GM21423 (cell line): Measurements from ENCODE around the gene CARS1.
A peak's percentile ranks its signal among the peaks of the same experiment; 100 is the strongest.

Experiments
- ATAC-seq: cut with Tn5 transposase; IDR thresholded peaks from one replicate; pipeline ENCODE4 v1.9.1; 2021; ENCODE audit warnings: mild to moderate bottlenecking, moderate library complexity; ENCODE audit not compliant: unreplicated experiment

The CARS1 gene

GRCh38 chr11:3041699-3042441 is 15.4 kb downstream of the CARS1 start:
- no peak for ATAC-seq

DNA sequence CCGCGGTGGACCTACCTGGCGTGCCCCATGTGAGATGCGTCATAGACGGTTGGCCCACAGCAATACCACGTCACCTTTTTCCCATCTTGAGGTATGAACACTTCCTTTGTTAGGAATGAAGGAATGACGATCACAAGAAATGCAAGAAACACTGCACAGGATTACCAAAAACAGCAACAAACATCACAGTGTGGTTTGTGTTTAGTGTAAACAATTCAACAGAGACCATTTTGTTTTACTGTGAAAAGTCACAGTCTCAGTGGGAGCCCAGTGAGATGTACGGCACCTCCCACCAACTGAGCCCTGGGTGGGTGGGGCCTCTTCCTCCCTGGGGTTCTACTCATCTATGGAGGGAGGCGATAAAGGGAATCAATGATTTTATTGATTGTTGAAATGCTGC is 16.3 kb downstream of the CARS1 start:
- no peak for ATAC-seq

DNA sequence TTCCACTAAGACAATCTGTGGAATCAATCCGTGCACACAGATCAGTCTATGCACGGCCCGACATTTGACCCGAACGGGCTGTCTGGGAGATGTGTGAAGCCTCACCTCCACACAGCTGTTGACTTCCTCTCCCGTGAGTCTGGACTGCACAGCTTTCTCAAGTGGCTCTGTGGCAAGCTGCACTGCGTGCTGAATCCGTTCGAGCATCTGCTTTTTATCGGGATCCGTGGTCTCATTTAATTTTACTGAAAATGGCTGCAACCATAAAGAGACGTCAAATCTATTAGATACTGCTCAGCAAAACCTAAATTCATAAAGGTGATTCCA is 19.3 kb downstream of the CARS1 start:
- no peak for ATAC-seq

DNA sequence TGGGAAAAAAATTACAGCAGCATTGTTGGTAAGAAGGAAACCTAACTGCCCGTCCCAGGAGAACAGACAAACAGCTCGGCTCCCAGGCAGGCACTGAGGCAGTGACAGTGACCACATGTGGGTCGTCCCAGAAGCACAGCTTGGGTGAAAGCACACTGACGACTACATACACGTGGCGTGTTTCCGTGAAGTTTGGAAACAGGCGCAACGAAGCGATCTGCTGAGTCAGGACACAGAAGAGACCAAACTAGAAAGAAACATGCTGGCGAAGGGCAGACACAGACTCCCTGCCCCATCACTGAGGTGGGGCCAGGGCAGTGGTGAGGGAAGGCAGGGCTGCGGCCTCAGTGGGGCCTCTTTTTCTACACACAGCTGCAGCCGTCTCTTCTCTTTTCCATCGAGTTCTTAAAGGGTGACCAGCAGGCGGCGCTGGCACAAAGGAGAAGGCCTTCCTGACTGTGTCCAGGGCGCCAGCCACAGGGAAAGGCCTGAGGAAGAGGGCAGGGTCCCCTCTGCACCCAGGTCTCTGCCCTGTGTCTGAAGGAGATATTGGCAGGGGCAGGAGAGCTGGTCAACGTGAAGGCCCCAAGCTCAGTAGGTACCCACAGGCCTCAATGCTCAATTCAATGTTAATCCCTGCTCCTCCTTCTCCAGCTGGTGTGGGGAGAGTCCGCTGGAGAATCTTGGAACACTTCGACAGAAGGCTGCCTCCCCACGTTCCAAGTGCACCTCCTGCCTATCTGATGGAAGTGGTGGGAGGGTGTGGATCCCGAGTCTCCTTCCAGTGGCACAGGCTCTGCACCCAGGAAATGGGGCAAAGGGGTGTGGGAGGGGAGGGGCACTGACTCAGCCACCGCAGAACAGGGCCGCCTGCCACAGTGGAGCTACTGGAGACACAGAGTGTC is 19.9 kb downstream of the CARS1 start:
- no peak for ATAC-seq

DNA sequence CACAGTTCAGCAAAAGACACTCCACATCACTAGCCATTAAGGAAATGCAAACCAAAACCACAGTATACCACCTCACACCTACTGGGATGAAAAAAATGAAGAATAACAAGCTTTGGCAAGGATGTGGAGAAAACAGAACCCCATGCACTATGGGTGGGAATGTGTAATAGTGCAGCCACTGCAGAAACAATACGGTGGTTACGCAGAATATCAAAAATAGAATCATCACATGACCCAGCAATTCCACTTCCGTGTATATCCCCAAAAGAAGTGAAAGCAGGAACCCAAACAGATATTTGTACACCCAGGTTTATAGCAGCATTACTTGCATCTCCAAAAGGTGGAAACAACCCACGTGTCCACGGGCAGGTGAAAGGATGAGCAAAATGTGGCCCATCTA is 20.8 kb downstream of the CARS1 start:
- ATAC-seq, result no peak

- ATAC-seq, result no peak
Measured at GRCh38 chr11:3035333-3035732, 21.9 kb downstream of the CARS1 start.

- no peak for ATAC-seq
Measured at GRCh38 chr11:3030289-3031070, 26.7 kb downstream of the CARS1 start.

DNA sequence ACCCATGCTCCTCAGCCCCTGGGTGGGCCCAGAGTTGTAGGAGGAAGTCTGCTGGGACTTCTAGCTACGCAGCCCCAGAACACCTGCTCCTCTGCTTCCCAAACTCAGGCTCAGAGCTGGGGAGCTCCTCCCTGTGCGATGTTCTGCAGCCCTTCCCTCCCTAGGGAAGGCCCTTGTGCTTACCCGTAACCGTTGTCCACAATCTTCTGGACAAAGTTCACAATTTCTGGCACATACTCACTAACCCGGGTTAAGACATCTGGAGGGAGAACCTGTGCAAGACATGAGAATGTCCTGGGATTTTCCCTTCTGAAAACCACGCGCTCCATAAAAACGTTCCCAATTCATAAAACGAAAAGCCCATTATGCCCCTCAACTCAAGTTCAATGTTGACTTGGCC is 28.4 kb downstream of the CARS1 start:
- no peak for ATAC-seq

DNA sequence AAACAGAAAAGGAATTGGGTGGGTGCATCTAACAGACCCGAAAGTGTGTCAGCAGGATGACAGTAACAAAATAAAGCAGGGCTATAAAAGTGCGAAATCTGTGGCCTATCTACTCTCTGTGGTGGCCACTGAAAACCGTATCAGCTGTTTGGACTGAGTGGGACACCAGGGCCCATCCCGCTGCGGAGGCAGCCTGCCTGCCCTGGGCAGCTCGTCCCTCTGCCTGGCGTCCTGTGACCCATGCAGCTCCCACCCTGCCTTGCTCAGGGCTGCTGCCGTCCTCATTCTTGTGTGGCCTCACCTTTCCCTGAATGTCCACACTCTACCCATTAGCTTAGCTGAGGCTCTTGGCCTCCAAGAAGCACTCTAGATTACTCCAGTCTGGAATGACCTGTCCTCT is 30.4 kb downstream of the CARS1 start:
- ATAC-seq, result no peak

- no peak for ATAC-seq
Measured at GRCh38 chr11:3022982-3023381, 34.2 kb downstream of the CARS1 start.

- peak; percentile 72 for ATAC-seq
Measured at GRCh38 chr11:3022300-3022967, 34.8 kb downstream of the CARS1 start.

- no peak for ATAC-seq
Measured at GRCh38 chr11:3021125-3021524, 36.1 kb downstream of the CARS1 start.

GRCh38 chr11:3020011-3020410 is 37.2 kb downstream of the CARS1 start:
- no peak for ATAC-seq

DNA sequence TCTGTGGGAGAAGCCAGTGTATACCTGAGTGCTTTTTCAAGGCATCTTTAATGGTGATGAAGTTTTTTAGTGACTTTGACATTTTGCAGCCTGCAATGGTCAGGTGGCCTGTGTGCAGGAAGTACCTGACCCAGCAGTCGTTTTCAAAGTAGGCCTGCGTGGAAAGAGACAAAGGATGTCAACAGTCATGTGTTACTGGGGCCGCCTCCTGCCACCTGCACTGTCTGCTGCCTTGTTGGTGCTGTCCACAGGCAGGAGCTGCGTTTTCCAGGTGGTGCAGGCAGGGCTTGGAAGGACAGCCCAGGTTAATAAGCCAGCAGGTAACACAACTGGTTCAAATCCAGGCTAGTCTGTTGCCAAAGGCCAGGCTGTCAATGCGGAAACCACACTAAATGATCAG is 38.6 kb downstream of the CARS1 start:
- no peak for ATAC-seq

- ATAC-seq, result no peak
Measured at GRCh38 chr11:3016861-3017260, 40.4 kb downstream of the CARS1 start.

DNA sequence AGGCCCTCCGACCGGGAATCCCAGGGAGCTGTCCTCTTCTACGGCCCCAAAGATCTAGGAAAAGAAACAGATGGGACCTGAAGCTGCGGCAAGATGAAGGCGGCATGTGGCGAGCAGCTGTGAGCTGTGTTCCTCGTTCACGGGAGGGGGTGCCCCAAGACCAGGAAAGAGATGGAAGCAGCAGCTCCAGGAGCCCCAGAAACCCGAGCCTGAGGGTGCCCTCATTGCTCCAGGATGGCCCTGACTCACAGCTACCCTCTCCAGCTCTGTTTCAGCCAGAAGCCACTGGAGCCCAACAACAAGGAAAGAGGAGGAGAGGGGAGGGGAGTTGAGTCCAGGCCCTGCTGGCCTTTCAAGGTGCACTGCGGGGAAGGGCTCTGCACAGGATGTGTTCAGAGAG is 41.4 kb downstream of the CARS1 start:
- no peak for ATAC-seq

GRCh38 chr11:3014943-3015342 is 42.3 kb downstream of the CARS1 start:
- ATAC-seq, result no peak

GRCh38 chr11:3014057-3014938 is 42.9 kb downstream of the CARS1 start:
- ATAC-seq, result no peak

DNA sequence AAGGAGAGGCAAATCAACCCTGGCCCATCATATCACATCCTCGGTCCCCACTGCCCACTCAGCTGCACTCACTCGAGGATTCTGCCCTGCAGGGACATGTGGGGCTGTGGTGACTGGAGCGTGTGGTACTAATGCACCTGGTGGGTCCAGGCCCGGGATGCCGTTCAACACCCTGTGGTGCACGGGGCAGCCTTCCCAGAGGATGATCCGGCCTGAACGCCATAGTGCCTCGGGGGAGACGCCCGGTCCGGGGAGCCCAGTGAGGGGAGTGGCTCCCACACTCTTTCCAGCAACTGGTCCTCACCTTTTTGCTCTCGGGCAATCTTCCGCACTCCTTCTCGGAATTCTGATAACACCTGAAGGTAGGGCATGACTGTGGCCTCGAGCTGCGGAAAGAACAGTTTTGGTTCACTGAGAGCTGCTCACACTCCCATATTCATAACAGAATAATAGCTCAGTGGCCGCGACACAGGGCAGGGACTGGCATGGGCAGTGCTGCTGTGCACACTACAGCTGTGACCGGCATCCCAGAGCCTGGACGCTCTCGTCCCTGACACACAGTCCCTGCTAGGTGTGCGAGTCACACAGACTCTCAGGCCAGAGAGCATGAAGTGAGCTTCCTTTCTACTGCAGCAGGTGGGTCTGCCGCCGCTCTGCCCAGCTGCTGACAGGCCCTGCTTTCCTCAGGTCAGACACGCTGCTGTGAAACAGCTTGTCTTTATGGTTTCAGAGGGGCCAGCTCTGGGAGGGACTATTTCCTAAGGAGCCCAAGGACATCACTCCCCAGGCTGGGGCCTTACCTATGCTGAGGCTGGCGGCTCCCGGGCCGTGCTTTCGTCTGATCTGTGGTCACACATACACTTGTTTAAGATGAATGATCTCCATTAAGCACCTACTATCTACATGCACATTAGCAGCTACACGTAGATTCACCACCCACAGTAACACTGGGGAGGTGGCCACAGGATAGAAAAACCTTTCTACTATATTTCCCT is 45.0 kb downstream of the CARS1 start:
- no peak for ATAC-seq
